Measurements from ENCODE around the gene TTC9B.

TTC9B gene

GRCh38 chr19:40217027-40217810 lies 965 bp downstream of the TTC9B start:
- H3K4me3 ChIP-seq (ENCODE audit: low read depth, low read length, poor library complexity, severe bottlenecking): no peak overlapping the region
- H3K9ac ChIP-seq (ENCODE audit: low read length): no peak overlapping the region
- no peaks in the 10 kb centered on the region for H3K9me2 ChIP-seq (ENCODE audit: low read depth, low read length)
- H3K79me2 ChIP-seq (ENCODE audit: insufficient read depth, low read length): no peaks in the 10 kb centered on the region
- H3K4me1 ChIP-seq (ENCODE audit: insufficient read depth, low read length, severe bottlenecking): no peaks in the 10 kb centered on the region
- no peak overlapping the region for H3K27ac ChIP-seq (ENCODE audit: low read depth, low read length, poor library complexity, severe bottlenecking)
- no peaks in the 10 kb centered on the region for H3F3A ChIP-seq (ENCODE audit: insufficient read depth, low read length)
- H3K4me2 ChIP-seq (ENCODE audit: low read length): no peak overlapping the region
- H3K9me3 ChIP-seq (ENCODE audit: low read length): no peaks in the 10 kb centered on the region
- no peak overlapping the region for H2AFZ ChIP-seq (ENCODE audit: low read length)
- H3K36me3 ChIP-seq (ENCODE audit: insufficient read depth, low read length): no peaks in the 10 kb centered on the region
- no peaks in the 10 kb centered on the region for H4K20me1 ChIP-seq (ENCODE audit: insufficient read depth, low read length)
- H3K27me3 ChIP-seq (ENCODE audit: insufficient read depth, low read length): no peaks in the 10 kb centered on the region
- no peak for TF ChIP-seq CTCF (IDR thresholded peaks at IDR 0.05; ENCODE audit: low read length)

- H3K79me2 ChIP-seq (ENCODE audit: insufficient read depth, low read length): no peaks in the 10 kb centered on the region
- H3K27me3 ChIP-seq (ENCODE audit: insufficient read depth, low read length): no peaks in the 10 kb centered on the region
- H3F3A ChIP-seq (ENCODE audit: insufficient read depth, low read length): no peaks in the 10 kb centered on the region
- H3K9me2 ChIP-seq (ENCODE audit: low read depth, low read length): no peaks in the 10 kb centered on the region
- no peaks in the 10 kb centered on the region for H3K36me3 ChIP-seq (ENCODE audit: insufficient read depth, low read length)
- TF ChIP-seq EZH2 (IDR thresholded peaks at IDR 0.05; ENCODE audit: borderline replicate concordance, low read length) (no peak), CTCF (IDR thresholded peaks at IDR 0.05; ENCODE audit: low read length) (no peak)
- H3K9me3 ChIP-seq (ENCODE audit: low read length): no peaks in the 10 kb centered on the region
- no peak overlapping the region for H3K4me3 ChIP-seq (ENCODE audit: low read depth, low read length, poor library complexity, severe bottlenecking)
- no peak overlapping the region for H3K9ac ChIP-seq (ENCODE audit: low read length)
- H4K20me1 ChIP-seq (ENCODE audit: insufficient read depth, low read length): no peaks in the 10 kb centered on the region
- H3K27ac ChIP-seq (ENCODE audit: low read depth, low read length, poor library complexity, severe bottlenecking): no peak overlapping the region
- H2AFZ ChIP-seq (ENCODE audit: low read length): no peak overlapping the region
- H3K4me1 ChIP-seq (ENCODE audit: insufficient read depth, low read length, severe bottlenecking): no peaks in the 10 kb centered on the region
- H3K4me2 ChIP-seq (ENCODE audit: low read length): no peak overlapping the region
Measured at GRCh38 chr19:40216777-40217026, 1.5 kb downstream of the TTC9B start.

GRCh38 chr19:40216013-40216776 lies 2.0 kb downstream of the TTC9B start:
- Histone ChIP-seq H3K9me3 (ENCODE audit: low read length) (no peaks in the 10 kb centered on the region), H3K79me2 (ENCODE audit: insufficient read depth, low read length) (no peaks in the 10 kb centered on the region), H4K20me1 (ENCODE audit: insufficient read depth, low read length) (no peaks in the 10 kb centered on the region), H3K36me3 (ENCODE audit: insufficient read depth, low read length) (no peaks in the 10 kb centered on the region), H3K9me2 (ENCODE audit: low read depth, low read length) (no peaks in the 10 kb centered on the region), H2AFZ (ENCODE audit: low read length) (no peak overlapping the region), H3K9ac (ENCODE audit: low read length) (no peak overlapping the region), H3K27ac (ENCODE audit: low read depth, low read length, poor library complexity, severe bottlenecking) (no peak overlapping the region), H3K4me3 (ENCODE audit: low read depth, low read length, poor library complexity, severe bottlenecking) (no peak overlapping the region), H3F3A (ENCODE audit: insufficient read depth, low read length) (no peaks in the 10 kb centered on the region), H3K4me1 (ENCODE audit: insufficient read depth, low read length, severe bottlenecking) (no peaks in the 10 kb centered on the region), H3K4me2 (ENCODE audit: low read length) (no peak overlapping the region), H3K27me3 (ENCODE audit: insufficient read depth, low read length) (no peaks in the 10 kb centered on the region)
- TF ChIP-seq EZH2 (IDR thresholded peaks at IDR 0.05; ENCODE audit: borderline replicate concordance, low read length): no peak
- no peak for TF ChIP-seq CTCF (IDR thresholded peaks at IDR 0.05; ENCODE audit: low read length)

Data from OCI-LY1 (cell line).